GM19025 (cell line): Measurements from ENCODE around the gene LCA5L.
"Not testable (repeated sequence)": the region's sequence is repeated elsewhere in the genome, so short reads cannot be mapped to it uniquely, and the experiment has no call there.

Experiments
- ATAC-seq: cut with Tn5 transposase; IDR thresholded peaks from one replicate; pipeline ENCODE4 v1.9.1; 2021; ENCODE audit warnings: mild to moderate bottlenecking, low read depth, moderate library complexity; ENCODE audit not compliant: unreplicated experiment

LCA5L gene

DNA sequence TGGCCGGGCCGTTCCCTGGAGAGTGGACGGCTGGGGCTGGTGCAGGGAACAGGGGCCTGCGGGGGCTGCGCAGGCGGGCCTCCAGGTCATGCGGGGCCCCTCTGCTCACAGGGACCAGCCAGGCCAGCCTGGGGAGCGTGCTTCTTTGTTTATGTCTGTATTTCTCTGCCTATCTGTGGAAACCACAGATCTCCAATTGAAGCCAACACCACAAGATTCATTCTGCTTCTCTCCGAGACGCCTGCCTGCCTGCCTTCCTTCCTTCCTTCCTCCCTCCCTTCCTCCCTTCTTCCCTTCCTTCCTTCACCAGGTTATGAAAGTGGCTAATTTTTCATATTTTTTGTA lies 56.8 kb downstream of the LCA5L start:
- no peak for ATAC-seq

- peak; percentile 72 for ATAC-seq
Measured at GRCh38 chr21:39388038-39388810, 57.4 kb downstream of the LCA5L start.

- ATAC-seq: peak; percentile 35
Measured at GRCh38 chr21:39387461-39388037, 58.0 kb downstream of the LCA5L start.

DNA sequence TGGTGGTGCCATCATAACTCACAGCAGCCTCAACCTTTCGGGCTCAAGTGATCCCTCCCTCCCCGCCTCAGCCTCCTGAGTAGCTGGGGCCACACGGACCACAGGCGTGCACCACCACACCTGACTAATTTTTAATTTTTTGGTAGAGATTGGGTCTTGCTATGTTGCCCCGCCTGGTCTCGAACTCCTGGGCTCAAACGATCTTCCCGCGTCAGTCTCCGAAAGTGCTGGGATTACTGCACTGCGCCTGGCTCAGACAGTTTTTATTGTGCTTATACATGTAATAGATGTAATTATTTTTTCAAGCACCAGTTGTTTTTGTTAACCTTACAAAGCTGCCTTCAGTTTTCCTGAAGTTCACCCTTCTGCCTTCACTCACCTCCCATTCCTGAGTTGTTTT lies 58.7 kb downstream of the LCA5L start:
- no peak for ATAC-seq

DNA sequence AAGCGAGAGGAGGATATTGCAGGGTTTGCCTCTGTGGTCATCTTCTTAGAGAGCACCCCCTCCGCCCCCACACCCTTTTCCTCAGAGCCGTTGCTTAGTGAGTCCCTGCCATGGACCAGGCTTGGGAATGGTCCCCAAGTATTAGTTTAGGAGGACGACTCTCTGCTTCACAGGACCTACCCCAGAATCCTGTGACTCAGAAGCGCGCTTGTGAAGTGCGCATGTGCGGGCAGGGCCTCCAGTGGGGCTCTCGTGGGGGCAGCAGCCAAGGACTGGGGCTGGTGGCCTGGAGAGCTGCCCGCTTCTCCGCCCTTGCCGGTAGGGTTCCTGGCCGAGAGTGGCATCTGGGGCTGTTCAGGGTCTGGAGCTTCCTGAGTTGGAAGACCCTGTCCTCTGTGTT lies 59.4 kb downstream of the LCA5L start:
- peak; percentile 1 for ATAC-seq

GRCh38 chr21:39385299-39386145 lies 60.1 kb downstream of the LCA5L start:
- peak; percentile 54 for ATAC-seq

GRCh38 chr21:39384674-39385298 lies 60.8 kb downstream of the LCA5L start:
- no peak for ATAC-seq

- not testable (repeated sequence) for ATAC-seq
Measured at GRCh38 chr21:39382096-39382495, 63.5 kb downstream of the LCA5L start.

- no peak for ATAC-seq
Measured at GRCh38 chr21:39381009-39381408, 64.6 kb downstream of the LCA5L start.

DNA sequence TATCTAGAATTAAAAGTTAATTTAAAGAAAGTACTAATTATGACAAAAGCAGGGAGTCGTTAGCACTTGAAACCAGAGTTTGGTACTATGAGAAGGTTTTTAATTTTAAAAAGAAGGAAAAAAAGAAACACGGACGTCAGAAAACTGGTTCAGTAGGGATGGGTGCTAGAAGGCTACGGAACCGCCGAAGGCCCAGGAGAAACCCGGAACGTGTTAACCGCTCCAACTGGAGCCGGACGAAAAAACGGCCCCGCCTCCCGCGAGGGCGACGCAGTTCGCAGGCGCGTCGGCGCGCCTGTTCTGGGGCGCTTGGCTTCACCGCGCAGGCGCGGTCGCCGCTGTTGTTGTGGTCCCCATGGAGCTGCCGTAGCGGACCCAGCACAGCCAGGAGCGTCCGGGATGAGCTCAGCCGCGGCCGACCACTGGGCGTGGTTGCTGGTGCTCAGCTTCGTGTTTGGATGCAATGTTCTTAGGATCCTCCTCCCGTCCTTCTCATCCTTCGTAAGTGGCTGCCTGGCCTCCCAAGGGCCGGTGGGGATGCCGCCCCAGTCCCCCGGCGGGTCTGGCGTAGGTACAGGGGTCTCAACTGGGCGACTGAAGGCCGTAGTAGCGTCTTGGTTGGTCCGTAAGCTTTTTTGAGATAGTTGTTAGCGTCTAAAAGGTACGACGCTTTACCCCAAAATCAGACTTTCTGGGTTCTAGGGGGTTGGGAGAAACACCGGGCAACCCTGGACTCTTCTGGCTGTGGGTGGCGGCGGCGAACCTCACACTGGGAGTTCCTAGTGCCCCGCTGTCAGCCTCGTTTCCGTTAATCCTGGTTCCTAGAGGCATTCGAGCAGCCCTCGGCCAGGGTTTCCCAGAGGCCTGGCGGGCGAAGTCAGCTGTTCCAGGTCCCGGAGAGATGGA lies 65.3 kb downstream of the LCA5L start:
- peak; percentile 97 for ATAC-seq

- ATAC-seq: no peak
Measured at GRCh38 chr21:39377444-39378050, 68.0 kb downstream of the LCA5L start.

GRCh38 chr21:39375446-39375845 lies 70.1 kb downstream of the LCA5L start:
- no peak for ATAC-seq

- ATAC-seq: no peak
Measured at GRCh38 chr21:39374046-39374445, 71.5 kb downstream of the LCA5L start.

DNA sequence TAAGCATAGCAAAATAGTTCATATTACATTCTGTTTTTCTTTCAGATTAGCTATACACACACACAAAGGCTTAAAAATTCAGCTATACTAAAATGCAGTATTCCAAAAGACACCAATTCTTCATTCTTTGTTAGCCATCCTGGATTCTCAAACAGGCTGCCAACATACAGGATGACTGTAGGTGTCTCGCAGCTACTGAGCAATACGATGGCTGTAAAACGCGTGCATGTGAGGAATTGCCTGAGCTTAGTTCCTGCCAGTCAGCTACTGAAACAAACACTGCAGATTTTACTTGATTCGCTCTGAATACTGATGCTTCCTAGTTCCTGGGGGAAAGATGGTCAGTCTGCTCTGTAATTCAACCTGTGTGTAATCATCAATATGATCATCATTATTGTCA lies 71.9 kb downstream of the LCA5L start:
- ATAC-seq: no peak

DNA sequence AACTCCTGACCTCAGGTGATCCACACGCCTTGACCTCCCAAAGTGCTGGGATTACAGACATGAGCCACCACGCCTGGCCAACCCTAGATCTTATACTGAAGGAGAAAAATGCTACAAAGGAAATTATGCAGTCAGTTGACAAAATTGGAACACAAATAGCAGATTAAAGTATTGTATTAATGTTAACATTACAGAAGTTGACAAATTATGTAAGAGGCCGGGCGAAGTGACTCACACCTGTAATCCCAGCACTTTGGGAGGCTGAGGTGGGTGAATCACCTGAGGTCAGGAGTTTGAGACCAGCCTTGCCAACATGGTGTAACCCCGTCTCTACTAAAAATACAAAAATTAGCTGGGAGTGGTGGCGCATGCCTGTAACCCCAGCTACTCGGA lies 75.7 kb downstream of the LCA5L start:
- ATAC-seq: not testable (repeated sequence)

DNA sequence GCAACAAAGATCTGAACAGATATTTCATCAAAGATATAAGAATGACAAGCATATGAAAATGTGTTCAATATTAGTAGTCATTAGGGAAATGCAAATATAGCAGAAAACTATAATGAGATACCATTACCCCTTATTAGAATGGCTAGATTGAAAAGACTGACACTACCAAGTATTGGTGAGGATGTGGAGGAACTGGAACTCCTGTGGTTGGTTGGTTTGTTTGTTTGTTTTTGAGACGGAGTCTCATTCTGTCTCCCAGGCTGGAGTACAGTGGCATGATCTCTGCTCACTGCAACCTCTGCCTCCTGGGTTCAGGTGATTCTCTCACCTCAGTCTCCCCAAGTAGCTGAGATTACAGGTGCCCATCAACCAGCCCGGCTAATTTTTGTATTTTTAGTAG lies 77.8 kb downstream of the LCA5L start:
- no peak for ATAC-seq

DNA sequence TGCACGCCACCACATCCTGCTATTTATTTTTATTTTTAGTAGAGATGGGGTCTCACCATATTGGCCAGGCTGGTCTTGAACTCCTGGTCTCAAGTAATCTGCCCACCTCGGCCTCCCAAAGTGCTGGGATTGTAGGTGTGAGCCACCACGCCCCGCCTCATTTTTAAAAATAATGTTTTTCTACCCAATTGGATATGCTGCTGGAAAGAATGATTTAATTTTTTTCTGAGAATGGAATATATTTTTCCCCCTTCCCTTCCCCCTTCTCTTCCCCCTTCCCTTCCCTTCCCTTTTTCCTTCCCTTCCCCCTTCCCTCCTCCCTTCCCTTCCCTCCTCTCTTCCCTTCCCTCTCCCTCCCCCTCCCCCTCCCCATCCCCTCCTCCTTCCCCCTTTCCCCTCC lies 79.0 kb downstream of the LCA5L start:
- ATAC-seq: no peak

DNA sequence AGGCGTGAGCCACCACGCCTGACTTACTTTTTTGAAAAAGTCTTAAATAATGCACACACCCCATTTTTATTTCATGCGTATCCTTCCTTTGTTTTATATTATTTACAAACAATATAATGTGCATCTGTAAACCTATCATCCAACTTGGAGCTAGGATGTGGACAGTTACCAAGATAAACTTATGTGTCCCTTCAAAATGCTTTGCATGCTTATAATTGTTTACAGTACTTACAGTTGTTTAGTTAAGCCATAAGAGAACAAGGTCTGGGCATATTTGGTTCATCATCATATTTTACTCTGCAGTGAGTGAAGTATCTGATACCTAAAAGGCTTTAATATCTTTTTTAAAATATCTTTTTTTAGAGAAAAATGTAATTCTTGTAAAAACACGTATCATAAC lies 80.6 kb downstream of the LCA5L start:
- no peak for ATAC-seq
